Measurements from ENCODE around the gene PSMA7.
A peak's percentile ranks its signal among the peaks of the same experiment; 100 is the strongest.
"Not testable (repeated sequence)": the region's sequence is repeated elsewhere in the genome, so short reads cannot be mapped to it uniquely, and the experiment has no call there.

PSMA7 gene

GRCh38 chr20:62155428-62156253 is 12.4 kb upstream of the PSMA7 start:
- no peak for DNase-seq (ENCODE audit: low spot score)

GRCh38 chr20:62151835-62152364 is 8.7 kb upstream of the PSMA7 start:
- no peak for DNase-seq (ENCODE audit: low spot score)

GRCh38 chr20:62151225-62151624 is 8.0 kb upstream of the PSMA7 start:
- no peak for DNase-seq (ENCODE audit: low spot score)

GRCh38 chr20:62150310-62150575 is 7.0 kb upstream of the PSMA7 start:
- no peak for DNase-seq (ENCODE audit: low spot score)

- no peak for DNase-seq (ENCODE audit: low spot score)
Observed at GRCh38 chr20:62149532-62150309, 6.5 kb upstream of the PSMA7 start.

GRCh38 chr20:62148908-62149314 is 5.7 kb upstream of the PSMA7 start:
- DNase-seq (ENCODE audit: low spot score) = no peak

- not testable (repeated sequence) for DNase-seq (ENCODE audit: low spot score)
Observed at GRCh38 chr20:62148383-62148782, 5.2 kb upstream of the PSMA7 start.

GRCh38 chr20:62147528-62147927 is 4.3 kb upstream of the PSMA7 start:
- no peak for DNase-seq (ENCODE audit: low spot score)

- DNase-seq (ENCODE audit: low spot score) = no peak
Observed at GRCh38 chr20:62147125-62147524, 3.9 kb upstream of the PSMA7 start.

GRCh38 chr20:62146019-62146755 is 3.0 kb upstream of the PSMA7 start:
- no peak for DNase-seq (ENCODE audit: low spot score)

GRCh38 chr20:62145688-62146018 is 2.5 kb upstream of the PSMA7 start:
- no peak for DNase-seq (ENCODE audit: low spot score)

GRCh38 chr20:62143957-62144825 is 997 bp upstream of the PSMA7 start:
- DNase-seq (ENCODE audit: low spot score) = peak; percentile 45

GRCh38 chr20:62142252-62143080 is 728 bp downstream of the PSMA7 start:
- no peak for DNase-seq (ENCODE audit: low spot score)

- DNase-seq (ENCODE audit: low spot score) = no peak
Observed at GRCh38 chr20:62141397-62142251, 1.6 kb downstream of the PSMA7 start.

GRCh38 chr20:62141043-62141396 is 2.2 kb downstream of the PSMA7 start:
- no peak for DNase-seq (ENCODE audit: low spot score)

GRCh38 chr20:62139636-62140035 is 3.6 kb downstream of the PSMA7 start:
- no peak for DNase-seq (ENCODE audit: low spot score)

- DNase-seq (ENCODE audit: low spot score) = no peak
Observed at GRCh38 chr20:62138912-62139311, 4.3 kb downstream of the PSMA7 start.

GRCh38 chr20:62138204-62138543 is 5.0 kb downstream of the PSMA7 start:
- DNase-seq (ENCODE audit: low spot score) = no peak

- DNase-seq (ENCODE audit: low spot score) = no peak
Observed at GRCh38 chr20:62137478-62138203, 5.6 kb downstream of the PSMA7 start.

- no peak for DNase-seq (ENCODE audit: low spot score)
Observed at GRCh38 chr20:62137092-62137384, 6.2 kb downstream of the PSMA7 start.

All from CD4-positive, alpha-beta T cell treated with Interleukin-15 for 4 hours (primary cell).